Measurements from ENCODE around the gene GRK5.

GRCh38 chr10:119495021-119495505, 287.7 kb downstream of the GRK5 start:
- TF ChIP-seq EZH2 (IDR thresholded peaks at IDR 0.05; ENCODE audit: borderline replicate concordance, low read depth, low read length, severe bottlenecking): no peak
- no peak for TF ChIP-seq CTCF (IDR thresholded peaks at IDR 0.05; ENCODE audit: borderline replicate concordance, extremely low read depth, low read length, poor library complexity, severe bottlenecking)
